NK-92 (cell line): Measurements from ENCODE around the gene SERPINF2.
"Not testable (repeated sequence)": the region's sequence is repeated elsewhere in the genome, so short reads cannot be mapped to it uniquely, and the experiment has no call there.

Experiments used
- DNase-seq: peaks from one replicate; lab custom pipeline; 2025; ENCODE audit not compliant: unreplicated experiment; lab: John Stamatoyannopoulos, UW

Gene SERPINF2

DNA sequence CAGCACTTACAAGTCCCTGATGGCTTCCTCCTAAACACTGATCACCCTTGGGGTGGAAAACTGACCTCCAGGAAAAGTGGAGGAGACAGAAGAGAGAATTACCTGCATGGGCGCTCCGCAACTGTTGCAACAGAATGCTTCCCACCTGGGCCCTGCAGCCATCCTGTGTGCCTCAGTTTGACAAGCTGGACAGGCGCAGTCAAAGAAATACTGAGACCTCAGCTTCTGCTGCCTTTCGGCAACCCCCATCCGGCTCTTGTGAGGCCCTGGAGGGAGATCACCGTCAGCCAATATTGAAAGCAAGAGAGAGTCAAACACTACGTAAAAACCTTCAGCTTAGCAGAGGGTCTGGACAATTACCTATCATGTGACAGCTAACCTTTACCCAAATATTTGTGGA is 44.0 kb downstream of the SERPINF2 start:
- no peak for DNase-seq

DNA sequence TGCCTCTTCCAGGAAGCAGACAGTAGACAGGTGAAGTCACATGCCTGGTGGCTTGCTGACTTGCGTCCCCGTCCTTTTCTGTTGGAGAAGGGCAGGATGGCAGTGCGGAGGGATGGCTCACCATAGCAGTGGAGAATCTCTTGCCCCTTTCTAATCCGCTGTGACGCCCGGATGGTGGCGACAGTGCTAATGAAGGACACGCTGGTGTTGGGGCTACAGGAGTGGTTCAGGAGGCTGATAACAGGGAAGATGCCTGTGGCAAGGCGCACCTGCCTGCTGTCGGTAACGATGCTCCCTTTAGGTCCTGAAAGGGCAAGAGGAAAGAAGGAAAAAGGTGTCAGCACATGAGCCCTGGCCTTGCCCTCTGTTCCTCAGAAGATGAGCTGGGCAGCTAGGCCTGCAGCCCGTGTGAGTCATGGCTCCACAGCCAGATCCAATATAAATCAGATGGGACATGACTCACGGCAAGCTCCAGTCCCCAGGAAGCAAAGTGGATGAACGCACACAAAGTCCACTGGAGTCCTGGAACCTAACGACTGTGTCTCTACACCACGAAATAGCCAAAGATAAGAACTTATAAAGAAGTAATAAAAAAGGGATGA is 44.7 kb downstream of the SERPINF2 start:
- DNase-seq = no peak

DNA sequence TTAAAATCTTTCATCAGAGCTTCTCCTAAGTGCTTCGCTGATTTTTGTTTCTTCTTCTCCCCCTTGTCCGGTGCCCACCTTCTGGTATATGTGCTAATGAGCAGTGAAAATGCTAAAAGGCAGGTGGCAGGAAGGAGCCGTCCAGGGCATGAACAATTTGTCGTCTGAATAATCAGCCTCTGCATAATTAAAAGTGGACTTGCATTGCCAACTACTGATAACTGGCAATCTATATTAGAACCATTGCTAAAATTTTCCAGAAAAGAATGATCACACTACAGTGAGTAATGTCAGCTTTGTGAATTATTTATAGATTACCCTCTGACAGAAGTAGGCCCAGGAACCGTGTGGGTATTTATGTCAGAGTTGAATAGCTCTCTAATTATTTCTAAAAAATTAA is 47.3 kb downstream of the SERPINF2 start:
- DNase-seq = no peak

DNA sequence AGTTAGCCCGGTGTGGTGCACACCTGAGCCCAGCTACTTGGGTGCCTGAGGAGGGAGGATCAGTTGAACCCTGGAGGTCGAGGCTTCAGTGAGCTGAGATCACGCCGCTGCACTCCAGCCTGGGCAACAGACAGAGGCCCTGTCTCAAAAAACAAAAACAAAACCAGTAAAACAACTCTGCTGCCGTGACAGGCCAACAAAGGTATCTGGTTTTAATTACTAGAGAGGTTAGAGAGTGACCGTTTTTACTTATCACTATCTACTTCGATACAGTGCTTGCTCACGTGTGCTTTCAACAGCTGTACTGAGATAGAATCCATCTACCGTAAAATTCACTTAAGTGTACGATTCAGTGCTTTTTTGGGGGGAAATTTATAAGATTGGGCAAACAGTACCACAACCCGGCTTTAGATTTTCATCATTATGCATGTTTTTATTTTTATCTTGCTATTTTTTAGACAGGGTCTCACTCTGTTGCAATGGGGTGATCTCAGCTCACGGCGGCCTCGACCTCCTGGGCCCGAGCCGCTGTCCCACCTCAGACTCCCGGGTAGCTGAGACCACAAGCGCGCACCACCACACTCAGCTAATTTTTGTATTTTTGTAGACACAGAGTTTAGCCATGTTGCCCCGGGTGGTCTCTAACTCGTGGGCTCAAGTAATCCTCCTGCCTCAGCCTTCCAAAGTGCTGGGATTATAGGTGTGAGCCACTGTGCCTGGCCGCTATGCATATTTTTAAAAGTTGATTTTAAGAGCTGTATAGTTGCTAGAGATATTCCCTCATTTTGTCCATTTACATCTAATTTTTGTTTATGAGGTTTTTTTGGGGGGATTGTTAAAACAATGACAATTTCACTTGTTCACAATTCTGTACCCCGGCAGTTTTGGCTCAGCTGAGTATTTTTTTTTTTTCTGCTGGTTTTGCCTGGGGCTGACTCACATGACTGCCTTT is 50.1 kb downstream of the SERPINF2 start:
- DNase-seq = no peak

DNA sequence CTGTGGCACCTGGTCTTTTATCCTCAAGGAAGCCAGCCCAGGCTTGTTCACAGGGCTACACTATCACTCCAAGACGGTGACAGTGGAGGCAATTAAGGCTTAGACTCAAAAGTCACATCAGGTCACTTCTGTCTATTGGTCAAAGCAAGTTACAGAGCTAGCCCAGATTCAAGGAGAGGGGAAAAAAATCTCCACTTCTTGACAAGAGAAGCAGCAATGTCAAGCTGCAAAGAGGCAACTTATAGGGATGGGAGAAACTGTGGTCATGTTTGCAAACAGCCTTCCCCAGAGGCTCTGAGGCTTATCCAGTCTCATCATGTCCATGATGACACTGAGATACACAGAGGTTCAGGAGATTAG is 50.8 kb downstream of the SERPINF2 start:
- no peak for DNase-seq

DNA sequence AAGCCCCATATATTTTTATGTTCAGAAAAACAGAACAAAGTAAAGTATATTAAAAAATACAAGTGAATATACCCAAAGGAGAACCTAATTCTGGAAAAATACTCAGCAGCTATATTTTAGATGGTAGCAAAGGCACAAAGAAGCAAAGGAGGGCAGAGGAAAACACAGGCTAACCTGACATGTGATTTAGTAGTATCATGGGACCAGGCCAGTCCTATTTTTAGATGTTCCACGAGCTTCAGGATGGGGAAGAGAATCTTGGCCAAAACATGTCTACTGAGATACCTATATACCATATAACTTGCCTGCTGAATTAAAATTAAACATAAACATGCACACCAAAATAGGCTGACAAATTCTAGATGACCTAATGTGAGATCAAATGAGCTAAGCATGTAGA is 54.1 kb downstream of the SERPINF2 start:
- DNase-seq = no peak

DNA sequence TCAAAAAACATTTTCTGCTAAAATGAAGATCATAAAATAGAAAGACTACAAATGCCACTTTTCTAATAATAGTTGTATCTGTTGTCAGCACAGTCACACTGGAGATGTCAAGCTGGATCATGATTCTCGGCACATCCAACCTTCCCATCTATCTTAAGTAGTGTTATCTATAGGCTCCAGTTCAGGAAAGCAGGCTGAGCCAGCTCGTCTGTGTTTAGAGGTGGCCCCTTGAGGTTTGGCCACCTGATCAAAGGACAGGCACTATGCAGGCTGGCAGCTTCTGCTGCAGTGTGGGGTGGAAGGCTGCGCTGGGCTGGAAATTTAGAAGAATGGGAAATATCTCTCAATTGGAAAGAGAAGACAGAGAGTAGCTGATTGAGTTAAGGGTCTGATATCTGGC is 54.7 kb downstream of the SERPINF2 start:
- no peak for DNase-seq

DNA sequence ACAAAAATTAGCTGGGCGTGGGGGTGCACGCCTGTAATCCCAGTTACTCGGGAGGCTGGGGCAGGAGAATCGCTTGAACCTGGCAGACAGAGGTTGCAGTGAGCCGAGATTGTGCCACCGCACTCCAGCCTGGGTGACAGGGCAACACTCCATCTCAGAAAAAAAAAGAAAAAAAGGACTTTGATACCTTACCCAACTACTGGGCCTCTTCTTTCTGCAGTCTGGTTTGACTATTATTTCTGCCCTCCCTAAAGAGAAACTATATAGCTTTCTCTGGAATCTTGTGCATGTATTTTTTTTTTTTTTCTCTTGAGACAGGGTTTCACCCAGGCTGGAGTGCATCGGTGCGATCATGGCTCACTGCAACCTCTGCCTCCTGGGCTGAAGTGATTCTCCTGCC is 55.2 kb downstream of the SERPINF2 start:
- DNase-seq = not testable (repeated sequence)

DNA sequence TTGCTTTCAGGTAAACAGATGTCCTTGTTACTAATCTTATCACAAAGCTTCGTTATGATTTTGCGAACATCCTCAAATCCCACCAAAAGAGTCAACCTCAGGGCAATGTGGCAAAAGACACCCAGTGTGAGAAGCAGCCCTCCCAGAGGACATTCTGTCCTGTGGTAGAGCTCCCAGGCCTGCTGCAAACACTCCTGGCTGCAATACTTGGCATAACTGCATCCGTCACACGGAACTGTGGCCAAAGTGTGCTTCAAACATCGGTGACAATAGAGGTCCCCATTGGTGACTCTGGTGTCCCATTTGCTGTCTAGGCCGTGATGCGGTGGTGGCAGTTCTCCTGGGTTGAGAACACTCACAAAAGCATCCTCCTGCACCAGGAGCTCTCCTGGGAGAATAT is 57.6 kb downstream of the SERPINF2 start:
- DNase-seq = no peak

DNA sequence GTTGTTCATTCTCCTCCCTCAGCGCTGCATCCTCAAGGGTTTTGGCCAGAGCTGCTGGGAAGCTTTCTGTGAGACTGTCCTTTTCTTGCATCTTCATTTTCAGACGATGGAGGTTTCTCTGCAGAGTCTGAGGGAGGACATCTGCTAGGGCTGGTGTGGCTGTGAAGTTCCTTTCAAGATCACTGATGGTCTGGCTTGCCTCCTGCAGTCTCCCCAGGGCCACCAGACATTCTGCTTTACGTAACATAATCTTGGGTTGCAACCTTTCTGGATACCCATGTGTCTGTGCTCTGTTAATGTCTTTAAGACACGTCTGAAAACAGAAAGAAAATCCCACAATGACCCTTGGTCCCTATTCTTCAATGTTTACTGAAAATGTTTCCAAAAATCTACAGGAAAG is 58.0 kb downstream of the SERPINF2 start:
- no peak for DNase-seq

DNA sequence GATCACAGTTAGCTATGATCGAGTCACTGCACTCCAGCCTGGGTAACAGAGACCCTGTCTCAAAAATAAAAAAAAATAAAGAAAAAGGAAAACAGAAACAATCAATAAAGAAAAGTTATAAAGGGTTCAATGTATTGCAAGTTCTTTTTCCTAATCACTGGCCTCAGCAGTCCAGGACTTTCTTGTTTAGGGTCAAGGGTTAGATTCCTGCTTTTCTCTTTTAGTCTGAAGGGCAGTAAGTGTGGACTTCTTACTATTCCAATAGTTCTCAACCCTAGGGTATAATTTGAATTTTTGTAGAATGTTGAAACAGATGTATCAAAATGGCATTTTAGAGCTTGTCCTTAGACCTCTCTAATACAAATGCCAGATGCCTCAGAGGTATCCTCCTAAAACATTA is 59.8 kb downstream of the SERPINF2 start:
- DNase-seq = no peak

DNA sequence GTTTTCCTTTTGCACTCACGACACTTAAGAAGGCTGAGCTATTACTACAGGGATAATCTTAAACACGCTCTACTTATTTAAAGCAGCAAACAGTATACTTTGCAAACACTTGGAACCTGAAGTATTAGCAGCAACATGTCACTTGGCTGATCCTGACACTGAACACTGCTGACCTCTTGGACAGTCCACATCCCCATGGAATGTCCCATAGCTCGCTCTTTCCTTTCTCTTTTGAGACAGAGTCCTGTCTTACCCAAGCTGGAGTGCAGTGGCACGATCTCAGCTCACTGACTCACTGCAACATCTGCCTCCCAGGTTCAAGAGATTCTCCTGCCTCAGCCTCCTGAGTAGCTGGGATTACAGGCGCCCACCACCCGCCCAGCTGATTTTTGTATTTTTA is 60.6 kb downstream of the SERPINF2 start:
- no peak for DNase-seq
